Activated effector memory CD4-positive, alpha-beta T cell treated with anti-CD3 and anti-CD28 coated beads, Interleukin-2, amount 50 U/mL, for 16 hours (primary cell): ENCODE results near the gene PDE6B.
A peak's percentile ranks its signal among the peaks of the same experiment; 100 is the strongest.

Source experiments
- DNase-seq: peaks from one replicate; pipeline ENCODE4 v3.0.0-alpha.2; 2020

Gene PDE6B

GRCh38 chr4:675036-675882 lies 49.9 kb downstream of the PDE6B start:
- DNase-seq, result no peak

- DNase-seq, result no peak
These were observed 50.9 kb downstream of the PDE6B start for GRCh38 chr4:675980-676870.

GRCh38 chr4:676871-677235 lies 51.5 kb downstream of the PDE6B start:
- no peak for DNase-seq

GRCh38 chr4:677431-678293 lies 52.3 kb downstream of the PDE6B start:
- DNase-seq, result peak; percentile 81

- no peak for DNase-seq
These were observed 53.1 kb downstream of the PDE6B start for GRCh38 chr4:678331-679103.

- DNase-seq, result no peak
These were observed 53.7 kb downstream of the PDE6B start for GRCh38 chr4:679104-679481.

- no peak for DNase-seq
These were observed 54.3 kb downstream of the PDE6B start for GRCh38 chr4:679629-680028.

GRCh38 chr4:680091-680490 lies 54.7 kb downstream of the PDE6B start:
- DNase-seq, result no peak

- no peak for DNase-seq
These were observed 55.2 kb downstream of the PDE6B start for GRCh38 chr4:680551-680927.

- DNase-seq, result peak; percentile 80
These were observed 55.7 kb downstream of the PDE6B start for GRCh38 chr4:680928-681645.

- peak; percentile 77 for DNase-seq
These were observed 56.5 kb downstream of the PDE6B start for GRCh38 chr4:681736-682451.

GRCh38 chr4:682490-683172 lies 57.3 kb downstream of the PDE6B start:
- no peak for DNase-seq

GRCh38 chr4:683247-683897 lies 58.0 kb downstream of the PDE6B start:
- DNase-seq, result no peak

- DNase-seq, result peak; percentile 77
These were observed 58.7 kb downstream of the PDE6B start for GRCh38 chr4:683982-684622.

- no peak for DNase-seq
These were observed 59.4 kb downstream of the PDE6B start for GRCh38 chr4:684623-685327.

- DNase-seq, result no peak
These were observed 60.5 kb downstream of the PDE6B start for GRCh38 chr4:685679-686412.

- no peak for DNase-seq
These were observed 61.2 kb downstream of the PDE6B start for GRCh38 chr4:686413-687040.
